Prostate gland (tissue), 2 donors: ENCODE results near the gene FTSJ3. TPM values are rescaled to one million over a fixed set of nuclear protein-coding genes. Genes with fewer than 3 reads are reported as not detected.
"Not testable (repeated sequence)": the region's sequence is repeated elsewhere in the genome, so short reads cannot be mapped to it uniquely, and the experiment has no call there.

Source experiments
- DNase-seq: peaks from one replicate; pipeline ENCODE4 v3.0.0-alpha.2; 2019; ENCODE audit warnings: low spot score
- H3K27ac ChIP-seq, 2 donors: fragments of 200-600 bp; sonication (generic); 2 replicates each; pipeline ENCODE4 v1.5.1; 2017 to 2019
- H3K27me3 ChIP-seq: fragments of 200-600 bp; sonication (generic); replicated peaks from 2 replicates; pipeline ENCODE4 v1.5.1; 2019; ENCODE audit not compliant: insufficient read depth
- H3K36me3 ChIP-seq, 2 donors: fragments of 200-600 bp; sonication (generic); 1 replicate in 1 of 2; 2 replicates in 1 of 2; pipeline versions ENCODE4 v1.5.1 to v1.8.1; 2017 to 2019
- H3K4me1 ChIP-seq: fragments of 200-600 bp; sonication (generic); replicated peaks from 2 replicates; pipeline ENCODE4 v1.5.1; 2019
- H3K4me3 ChIP-seq, 2 donors: fragments of 200-600 bp; sonication (generic); 2 replicates each; pipeline ENCODE4 v1.5.1; 2017 to 2019
- H3K9me3 ChIP-seq: fragments of 200-600 bp; sonication (generic); 2 replicates; pipeline ENCODE4 v1.5.1; 2017
- POLR2A ChIP-seq: fragments of 450-650 bp; IDR thresholded peaks from one replicate; pipeline ENCODE4 v1.6.1; 2016; ENCODE audit warnings: antibody characterized with exemption, mild to moderate bottlenecking
- POLR2AphosphoS5 ChIP-seq: sonication (generic); formaldehyde crosslinking; IDR thresholded peaks from one replicate; pipeline ENCODE4 v1.6.1; 2017; ENCODE audit warnings: antibody characterized with exemption
- WGBS: methylation state at CpG from one replicate; pipeline ENCODE4 v1.1.5; 2018; 5-methylcytosine and 5-hydroxymethylcytosine counted together
- intact Hi-C: fragments of 100-400 bp; cut with DNase I; formaldehyde crosslinking; loops from one replicate; pipeline ENCODE4 v1.14.2; 2022
- total RNA-seq, 2 donors: library from RNA; depleted of rRNA; stranded (reverse); fragments of >200 nt; gene quantifications; one replicate each; pipeline ENCODE4 v1.1.0, GENCODE V29; 2016
- TF ChIP-seq, protein P1 (sequence below), 4 experiments: fragments of 200-600 bp in 2 of 4; fragments of 450-650 bp in 2 of 4; sonication (generic) in 2 of 4; IDR thresholded peaks; 1 replicate in 3 of 4; 2 replicates in 1 of 4; pipeline ENCODE4 v1.5.1; 2016 to 2019; ENCODE audit warnings: antibody characterized with exemption in 4 of 4, mild to moderate bottlenecking in 2 of 4, moderate library complexity in 2 of 4

Gene FTSJ3
- total RNA-seq, 2 donors from 2014 or later = 29.4 to 46.6 TPM

DNA sequence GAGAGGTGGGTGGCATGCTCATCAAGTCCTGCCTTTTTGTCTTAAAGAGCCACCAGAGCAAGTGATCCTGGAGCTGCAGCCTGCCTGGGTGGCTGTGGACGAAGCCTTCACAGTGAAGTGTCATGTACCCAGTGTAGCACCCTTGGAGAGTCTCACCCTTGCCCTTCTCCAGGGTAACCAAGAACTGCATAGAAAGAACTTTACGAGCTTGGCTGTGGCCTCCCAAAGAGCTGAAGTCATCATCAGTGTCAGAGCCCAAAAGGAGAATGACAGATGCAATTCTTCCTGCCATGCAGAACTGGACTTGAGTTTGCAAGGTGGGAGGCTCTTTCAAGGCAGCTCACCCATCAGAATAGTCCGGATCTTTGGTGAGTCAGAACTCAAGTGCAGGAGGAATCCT lies 31.8 kb upstream of the FTSJ3 start:
- no peaks in the 10 kb centered on the region for H3K27me3 ChIP-seq
- DNase-seq = no peak
- H3K4me3 ChIP-seq = no peak overlapping the region
- WGBS = 82% methylated on average over 3 of the region's 3 CpGs
- H3K27ac ChIP-seq = no peak overlapping the region
- intact Hi-C loops = no loop called here
- no peaks in the 10 kb centered on the region for H3K4me1 ChIP-seq
- H3K36me3 ChIP-seq = no peaks in the 10 kb centered on the region
- no peaks in the 10 kb centered on the region for H3K9me3 ChIP-seq
- TF ChIP-seq POLR2AphosphoS5 (no peak), POLR2A (no peak)
- TF ChIP-seq, protein P1, sequence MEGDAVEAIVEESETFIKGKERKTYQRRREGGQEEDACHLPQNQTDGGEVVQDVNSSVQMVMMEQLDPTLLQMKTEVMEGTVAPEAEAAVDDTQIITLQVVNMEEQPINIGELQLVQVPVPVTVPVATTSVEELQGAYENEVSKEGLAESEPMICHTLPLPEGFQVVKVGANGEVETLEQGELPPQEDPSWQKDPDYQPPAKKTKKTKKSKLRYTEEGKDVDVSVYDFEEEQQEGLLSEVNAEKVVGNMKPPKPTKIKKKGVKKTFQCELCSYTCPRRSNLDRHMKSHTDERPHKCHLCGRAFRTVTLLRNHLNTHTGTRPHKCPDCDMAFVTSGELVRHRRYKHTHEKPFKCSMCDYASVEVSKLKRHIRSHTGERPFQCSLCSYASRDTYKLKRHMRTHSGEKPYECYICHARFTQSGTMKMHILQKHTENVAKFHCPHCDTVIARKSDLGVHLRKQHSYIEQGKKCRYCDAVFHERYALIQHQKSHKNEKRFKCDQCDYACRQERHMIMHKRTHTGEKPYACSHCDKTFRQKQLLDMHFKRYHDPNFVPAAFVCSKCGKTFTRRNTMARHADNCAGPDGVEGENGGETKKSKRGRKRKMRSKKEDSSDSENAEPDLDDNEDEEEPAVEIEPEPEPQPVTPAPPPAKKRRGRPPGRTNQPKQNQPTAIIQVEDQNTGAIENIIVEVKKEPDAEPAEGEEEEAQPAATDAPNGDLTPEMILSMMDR (IDR thresholded peaks at IDR 0.05) = no peak

DNA sequence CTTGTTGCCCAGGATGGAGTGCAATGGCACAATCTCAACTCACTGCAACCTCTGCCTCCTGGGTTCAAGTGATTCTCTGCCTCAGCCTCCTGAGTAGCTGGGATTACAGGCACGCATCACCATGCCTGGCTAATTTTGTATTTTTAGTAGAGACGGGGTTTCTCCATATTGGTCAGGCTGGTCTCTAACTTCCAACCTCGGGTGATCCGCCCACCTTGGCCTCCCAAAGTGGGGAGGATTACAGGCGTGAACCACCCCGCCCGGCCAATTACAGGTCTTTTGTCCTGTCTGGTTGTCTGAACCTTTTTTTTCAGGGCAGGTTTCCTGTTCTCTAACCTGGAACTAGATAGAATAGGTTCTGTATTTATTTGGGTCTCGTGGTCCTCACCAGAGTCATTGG lies 29.0 kb upstream of the FTSJ3 start:
- 88% methylated on average over 8 of the region's 8 CpGs for WGBS

DNA sequence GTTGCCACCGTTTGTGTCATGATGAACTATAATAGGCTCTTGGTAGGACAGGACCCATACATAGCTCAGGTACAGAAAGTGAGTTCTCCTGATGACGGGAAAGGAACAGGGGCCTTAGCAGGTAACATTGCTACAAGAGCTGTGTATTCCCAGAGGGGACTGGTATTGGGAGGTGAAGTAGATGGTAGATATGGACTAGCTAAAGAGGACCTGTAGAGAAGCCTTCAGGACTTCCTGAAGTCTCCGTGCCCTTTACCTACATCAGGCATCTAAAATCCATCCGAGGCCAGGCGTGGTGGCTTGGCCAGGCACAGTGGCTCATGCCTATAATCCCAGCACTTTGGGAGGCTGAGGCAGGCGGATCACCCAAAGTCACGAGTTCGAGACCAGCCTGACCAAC lies 27.7 kb upstream of the FTSJ3 start:
- H3K27me3 ChIP-seq = no peaks in the 10 kb centered on the region
- TF ChIP-seq, protein P1 (IDR thresholded peaks at IDR 0.05) = no peak
- TF ChIP-seq POLR2AphosphoS5 (no peak), POLR2A (no peak)
- H3K4me3 ChIP-seq = no peak overlapping the region
- no peaks in the 10 kb centered on the region for H3K36me3 ChIP-seq
- H3K27ac ChIP-seq = no peak overlapping the region
- intact Hi-C loops = no loop called here
- 90% methylated on average over 8 of the region's 8 CpGs for WGBS
- no peaks in the 10 kb centered on the region for H3K4me1 ChIP-seq
- DNase-seq = no peak
- no peaks in the 10 kb centered on the region for H3K9me3 ChIP-seq

More for the DNA sequence above, 29.0 kb upstream of the FTSJ3 start:
- DNase-seq, H3K4me3 ChIP-seq, H3K9me3 ChIP-seq, H3K27ac ChIP-seq, intact Hi-C loops, H3K36me3 ChIP-seq, H3K4me1 ChIP-seq, H3K27me3 ChIP-seq: not testable (repeated sequence)

DNA sequence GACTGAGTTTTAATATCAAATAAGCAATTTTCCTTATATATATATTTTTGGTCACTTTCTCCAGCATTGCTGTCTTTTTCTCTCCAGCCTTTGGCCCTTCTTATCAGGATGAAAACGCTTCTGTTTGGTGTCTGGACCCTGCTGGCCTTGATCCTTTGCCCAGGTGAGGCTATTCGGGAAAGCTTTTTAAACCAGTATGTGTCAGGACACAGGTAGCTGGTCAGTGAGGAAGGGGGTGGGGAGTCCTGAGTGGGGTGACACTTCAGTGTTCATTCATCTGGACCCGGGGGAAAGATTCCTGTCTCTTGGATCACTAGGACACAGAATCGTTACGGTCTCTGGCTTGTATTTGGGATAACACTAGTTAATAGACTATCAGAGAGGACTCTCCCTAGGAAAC lies 27.2 kb upstream of the FTSJ3 start:
- DNase-seq = no peak
- 88% methylated on average over 5 of the region's 5 CpGs for WGBS
- Histone ChIP-seq H3K4me3 (no peak overlapping the region), H3K9me3 (no peaks in the 10 kb centered on the region), H3K27me3 (no peaks in the 10 kb centered on the region), H3K36me3 (no peaks in the 10 kb centered on the region), H3K4me1 (no peaks in the 10 kb centered on the region), H3K27ac (no peak overlapping the region)
- TF ChIP-seq POLR2AphosphoS5 = no peak
- TF ChIP-seq, protein P1 (IDR thresholded peaks at IDR 0.05) = no peak
- no peak for TF ChIP-seq POLR2A
- intact Hi-C loops = no loop called here

DNA sequence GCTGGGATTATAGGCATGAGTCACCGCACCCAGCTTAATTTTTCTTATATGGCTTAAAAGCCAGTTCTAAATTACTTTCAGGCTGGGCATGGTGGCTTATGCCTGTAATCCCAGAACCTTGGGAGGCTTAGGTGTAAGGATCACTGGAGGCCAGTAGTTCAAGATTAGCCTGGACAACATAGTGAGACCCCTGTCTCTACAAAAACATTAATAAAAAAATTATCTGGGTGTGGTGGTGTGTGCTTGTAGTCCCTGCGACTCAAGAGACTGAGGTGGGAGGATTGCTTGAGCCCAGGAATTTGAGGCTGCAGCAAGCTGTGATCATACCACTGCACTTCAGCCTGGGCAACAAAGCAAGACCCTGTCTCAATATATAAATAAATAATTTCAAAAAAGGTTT lies 25.8 kb upstream of the FTSJ3 start:
- H3K27me3 ChIP-seq = no peaks in the 10 kb centered on the region
- intact Hi-C loops = no loop called here
- H3K36me3 ChIP-seq = no peaks in the 10 kb centered on the region
- no peak overlapping the region for H3K27ac ChIP-seq
- H3K4me1 ChIP-seq = no peaks in the 10 kb centered on the region
- no peak overlapping the region for H3K4me3 ChIP-seq
- WGBS = 96% methylated on average over 2 of the region's 2 CpGs
- H3K9me3 ChIP-seq = no peaks in the 10 kb centered on the region
- TF ChIP-seq POLR2A (no peak), POLR2AphosphoS5 (no peak)
- TF ChIP-seq, protein P1 (IDR thresholded peaks at IDR 0.05) = no peak
- no peak for DNase-seq
